ENCODE measurements around the gene AMPD2. TPM values are rescaled to one million over a fixed set of nuclear protein-coding genes. Genes with fewer than 3 reads are reported as not detected.

AMPD2 gene
- total RNA-seq, 2 experiments from 2014 or later: 73.5 to 99.5 TPM

- Mint-ChIP-seq H3K9me3 (ENCODE audit: low read depth) (no peaks in the 10 kb centered on the region), H3K36me3 (ENCODE audit: low read depth) (peaks cover 32% of the 10 kb centered on the region), H3K4me1 (peaks cover 34% of the 10 kb centered on the region), H3K27me3 (no peaks in the 10 kb centered on the region), H3K4me3 (no peak overlapping the region), H3K27ac (no peak overlapping the region)
- ChIA-PET CTCF (interaction anchor here (1.1 to 2.4 kb wide), 5 partner anchors 11 to 92 kb away, joined by 3 to 14 read pairs (median 5); no protein-coding TSS in a partner anchor), POLR2A (interaction anchor here (1.6 kb wide), 1 partner anchor 79 kb away, joined by 4 read pairs; no protein-coding TSS in a partner anchor)
- intact Hi-C loops (cut with DNase I, micrococcal nuclease): no loop called here
- DNase-seq (no peak), ATAC-seq (no peak)
These were observed 5.5 kb downstream of the AMPD2 start for GRCh38 chr1:109625176-109625575.

GRCh38 chr1:109625601-109626560, 6.2 kb downstream of the AMPD2 start:
- DNase-seq (no peak), ATAC-seq (no peak)
- H3K27ac Mint-ChIP-seq: no peak overlapping the region
- H3K4me3 Mint-ChIP-seq: no peak overlapping the region
- H3K4me1 Mint-ChIP-seq: peaks cover 34% of the 10 kb centered on the region
- ChIA-PET POLR2A (interaction anchor here (1.6 kb wide), 1 partner anchor 79 kb away, joined by 4 read pairs; no protein-coding TSS in a partner anchor), CTCF (interaction anchor here (0.9 to 2.0 kb wide), 3 partner anchors 15 to 112 kb away, joined by 3 to 5 read pairs (median 5); no protein-coding TSS in a partner anchor)
- peaks cover 33% of the 10 kb centered on the region for H3K36me3 Mint-ChIP-seq (ENCODE audit: low read depth)
- no peaks in the 10 kb centered on the region for H3K9me3 Mint-ChIP-seq (ENCODE audit: low read depth)
- H3K27me3 Mint-ChIP-seq: no peaks in the 10 kb centered on the region
- intact Hi-C loops (cut with DNase I, micrococcal nuclease): no loop called here

GRCh38 chr1:109626682-109627408, 7.2 kb downstream of the AMPD2 start:
- Mint-ChIP-seq H3K36me3 (ENCODE audit: low read depth) (peaks cover 36% of the 10 kb centered on the region), H3K4me3 (no peak overlapping the region), H3K9me3 (ENCODE audit: low read depth) (no peaks in the 10 kb centered on the region), H3K27me3 (no peaks in the 10 kb centered on the region), H3K4me1 (peaks cover 32% of the 10 kb centered on the region), H3K27ac (no peak overlapping the region)
- intact Hi-C loops (cut with DNase I, micrococcal nuclease): no loop called here
- no peak for ATAC-seq
- CTCF ChIA-PET: interaction anchor here (1.2 to 15.1 kb wide), 4 partner anchors 14 to 94 kb away, joined by 5 to 190 read pairs (median 8); partner anchors contain the start of gene GPR61
- no peak for DNase-seq
- POLR2A ChIA-PET: interaction anchor here (0.8 to 1.6 kb wide), 2 partner anchors 79 to 80 kb away, joined by 3 to 4 read pairs; no protein-coding TSS in a partner anchor

DNA sequence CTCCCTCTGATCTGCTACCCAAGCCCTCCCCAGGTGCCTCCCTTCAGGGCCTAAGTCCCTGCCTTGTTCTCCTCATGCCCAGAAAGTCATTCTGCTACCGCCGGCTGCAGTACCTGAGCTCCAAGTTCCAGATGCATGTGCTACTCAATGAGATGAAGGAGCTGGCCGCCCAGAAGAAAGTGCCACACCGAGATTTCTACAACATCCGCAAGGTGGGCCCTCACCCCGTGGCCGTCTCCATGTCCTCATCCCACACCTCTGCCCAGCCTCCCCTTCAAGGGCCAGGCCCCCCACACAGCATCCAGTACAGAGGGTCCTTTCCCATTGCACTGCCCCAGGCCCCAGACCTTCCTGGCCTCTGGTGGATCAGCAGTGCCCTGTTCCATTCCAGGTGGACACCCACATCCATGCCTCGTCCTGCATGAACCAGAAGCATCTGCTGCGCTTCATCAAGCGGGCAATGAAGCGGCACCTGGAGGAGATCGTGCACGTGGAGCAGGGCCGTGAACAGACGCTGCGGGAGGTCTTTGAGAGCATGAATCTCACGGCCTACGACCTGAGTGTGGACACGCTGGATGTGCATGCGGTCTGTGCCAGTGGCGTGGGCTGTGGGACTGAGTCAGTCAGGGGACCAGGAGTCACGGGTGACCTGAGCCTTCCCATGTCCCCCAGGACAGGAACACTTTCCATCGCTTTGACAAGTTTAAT, 8.2 kb downstream of the AMPD2 start:
- Mint-ChIP-seq H3K4me3 (no peak overlapping the region), H3K4me1 (peaks cover 22% of the 10 kb centered on the region), H3K36me3 (ENCODE audit: low read depth) (peaks cover 36% of the 10 kb centered on the region), H3K27me3 (no peaks in the 10 kb centered on the region), H3K9me3 (ENCODE audit: low read depth) (no peaks in the 10 kb centered on the region), H3K27ac (no peak overlapping the region)
- ChIA-PET CTCF (interaction anchor here (0.7 to 15.1 kb wide), 3 partner anchors 13 to 714 kb away, joined by 3 to 190 read pairs (median 11); partner anchors contain the start of gene GPR61), POLR2A (no interaction called here)
- ATAC-seq (no peak), DNase-seq (no peak)
- intact Hi-C loops (cut with DNase I, micrococcal nuclease): loop anchor here in 1 of 2 experiments (1.0 kb wide), 1 partner anchor 82 kb away; no protein-coding TSS in a partner anchor

GRCh38 chr1:109628540-109629321, 9.1 kb downstream of the AMPD2 start:
- POLR2A ChIA-PET: interaction anchor here (2.1 kb wide), 1 partner anchor 83 kb away, joined by 7 read pairs; no protein-coding TSS in a partner anchor
- H3K4me3 Mint-ChIP-seq: no peak overlapping the region
- H3K27ac Mint-ChIP-seq: no peak overlapping the region
- ATAC-seq (no peak), DNase-seq (no peak)
- H3K4me1 Mint-ChIP-seq: peaks cover 13% of the 10 kb centered on the region
- CTCF ChIA-PET: interaction anchor here (0.6 to 15.1 kb wide), 8 partner anchors 11 to 162 kb away, joined by 3 to 190 read pairs (median 4); partner anchors contain the start of gene GPR61
- intact Hi-C loops (cut with DNase I, micrococcal nuclease): loop anchor here in 1 of 2 experiments (1.0 kb wide), 1 partner anchor 82 kb away; no protein-coding TSS in a partner anchor
- peaks cover 36% of the 10 kb centered on the region for H3K36me3 Mint-ChIP-seq (ENCODE audit: low read depth)
- H3K27me3 Mint-ChIP-seq: no peaks in the 10 kb centered on the region
- H3K9me3 Mint-ChIP-seq (ENCODE audit: low read depth): no peaks in the 10 kb centered on the region

GRCh38 chr1:109629372-109630030, 9.9 kb downstream of the AMPD2 start:
- intact Hi-C loops (cut with DNase I, micrococcal nuclease): loop anchor here in 1 of 2 experiments (1.0 kb wide), 1 partner anchor 83 kb away; no protein-coding TSS in a partner anchor
- H3K27me3 Mint-ChIP-seq: no peaks in the 10 kb centered on the region
- peaks cover 36% of the 10 kb centered on the region for H3K36me3 Mint-ChIP-seq (ENCODE audit: low read depth)
- H3K4me1 Mint-ChIP-seq: peaks cover 10% of the 10 kb centered on the region
- no peak overlapping the region for H3K4me3 Mint-ChIP-seq
- CTCF ChIA-PET: interaction anchor here (0.6 to 15.1 kb wide), 12 partner anchors 9 to 162 kb away, joined by 3 to 190 read pairs (median 4); partner anchors contain the start of gene GPR61
- H3K27ac Mint-ChIP-seq: no peak overlapping the region
- H3K9me3 Mint-ChIP-seq (ENCODE audit: low read depth): no peaks in the 10 kb centered on the region
- DNase-seq (no peak), ATAC-seq (no peak)
- POLR2A ChIA-PET: interaction anchor here (2.1 kb wide), 1 partner anchor 83 kb away, joined by 7 read pairs; no protein-coding TSS in a partner anchor

GRCh38 chr1:109630081-109630897, 10.7 kb downstream of the AMPD2 start:
- intact Hi-C loops (cut with DNase I, micrococcal nuclease): loop anchor here in 1 of 2 experiments (1.0 kb wide), 1 partner anchor 84 kb away; no protein-coding TSS in a partner anchor
- H3K9me3 Mint-ChIP-seq (ENCODE audit: low read depth): no peaks in the 10 kb centered on the region
- H3K36me3 Mint-ChIP-seq (ENCODE audit: low read depth): peaks cover 36% of the 10 kb centered on the region
- CTCF ChIA-PET: interaction anchor here (0.7 to 15.1 kb wide), 10 partner anchors 10 to 131 kb away, joined by 3 to 190 read pairs (median 6); partner anchors contain the start of gene GPR61
- DNase-seq (peak; percentile 66), ATAC-seq (no peak)
- no peak overlapping the region for H3K27ac Mint-ChIP-seq
- POLR2A ChIA-PET: interaction anchor here (2.1 kb wide), 1 partner anchor 84 kb away, joined by 7 read pairs; no protein-coding TSS in a partner anchor
- peaks cover 14% of the 10 kb centered on the region for H3K4me1 Mint-ChIP-seq
- no peaks in the 10 kb centered on the region for H3K27me3 Mint-ChIP-seq
- no peak overlapping the region for H3K4me3 Mint-ChIP-seq

GRCh38 chr1:109630898-109631512, 11.4 kb downstream of the AMPD2 start:
- Mint-ChIP-seq H3K9me3 (ENCODE audit: low read depth) (no peaks in the 10 kb centered on the region), H3K4me3 (no peak overlapping the region), H3K27ac (no peak overlapping the region), H3K27me3 (no peaks in the 10 kb centered on the region), H3K36me3 (ENCODE audit: low read depth) (peaks cover 32% of the 10 kb centered on the region), H3K4me1 (peaks cover 17% of the 10 kb centered on the region)
- DNase-seq (no peak), ATAC-seq (no peak)
- POLR2A ChIA-PET: interaction anchor here (2.1 kb wide), 1 partner anchor 85 kb away, joined by 7 read pairs; no protein-coding TSS in a partner anchor
- intact Hi-C loops (cut with DNase I, micrococcal nuclease): loop anchor here in 1 of 2 experiments (1.0 kb wide), 1 partner anchor 85 kb away; no protein-coding TSS in a partner anchor
- CTCF ChIA-PET: interaction anchor here (1.5 to 15.1 kb wide), 6 partner anchors 9 to 88 kb away, joined by 4 to 190 read pairs (median 12); partner anchors contain the start of gene GPR61

Measured in activated CD4-positive, alpha-beta T cell treated with anti-CD3 and anti-CD28 coated beads for 36 hours (primary cell).